NCI-H524 (cell line): Measurements from ENCODE around the gene SWSAP1.
A peak's percentile ranks its signal among the peaks of the same experiment; 100 is the strongest.
"Not testable (repeated sequence)": the region's sequence is repeated elsewhere in the genome, so short reads cannot be mapped to it uniquely, and the experiment has no call there.

Experiments
- DNase-seq, 2 experiments: peaks; one replicate each; lab custom pipeline; 2025; lab: John Stamatoyannopoulos, UW

The SWSAP1 gene

DNA sequence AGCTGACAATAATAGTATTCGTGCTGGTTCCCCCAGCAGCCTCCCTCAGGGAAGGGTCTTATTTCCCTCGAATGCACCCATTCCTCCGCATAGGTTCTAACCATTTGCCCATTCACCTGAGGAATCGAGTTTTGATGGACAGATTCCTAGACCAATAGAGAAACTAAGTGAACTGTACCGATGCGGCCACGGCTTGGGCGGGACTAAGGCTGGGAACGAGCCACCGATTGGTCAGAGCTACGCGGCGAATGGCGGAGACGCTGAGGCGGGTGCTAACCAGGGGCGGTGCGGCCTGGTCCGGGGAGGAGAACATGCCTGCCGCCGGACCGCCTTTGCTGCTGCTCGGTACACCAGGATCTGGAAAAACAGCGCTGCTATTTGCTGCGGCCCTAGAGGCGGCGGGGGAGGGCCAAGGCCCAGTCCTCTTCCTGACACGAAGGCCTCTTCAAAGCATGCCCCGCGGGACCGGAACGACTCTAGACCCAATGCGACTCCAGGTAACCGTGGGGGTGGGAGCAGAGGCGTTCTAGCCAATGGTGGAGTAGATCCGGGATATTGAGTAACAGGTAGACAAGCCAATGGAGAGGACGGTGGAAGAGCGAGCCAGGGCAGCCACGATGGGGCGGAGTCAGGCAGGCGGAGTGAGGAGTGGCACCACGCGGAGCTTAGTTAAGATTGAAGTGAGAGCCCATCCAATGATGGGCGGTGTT is at the start of gene SWSAP1:
TSS of gene SWSAP1 (plus strand) at position 234 of the 710 bp plus-strand sequence. CDS start at position 249, 15 bp downstream.
- peak; percentile 100 for DNase-seq

- no peak for DNase-seq
Measured at GRCh38 chr19:11324748-11325389, 49.6 kb upstream of the SWSAP1 start.

DNA sequence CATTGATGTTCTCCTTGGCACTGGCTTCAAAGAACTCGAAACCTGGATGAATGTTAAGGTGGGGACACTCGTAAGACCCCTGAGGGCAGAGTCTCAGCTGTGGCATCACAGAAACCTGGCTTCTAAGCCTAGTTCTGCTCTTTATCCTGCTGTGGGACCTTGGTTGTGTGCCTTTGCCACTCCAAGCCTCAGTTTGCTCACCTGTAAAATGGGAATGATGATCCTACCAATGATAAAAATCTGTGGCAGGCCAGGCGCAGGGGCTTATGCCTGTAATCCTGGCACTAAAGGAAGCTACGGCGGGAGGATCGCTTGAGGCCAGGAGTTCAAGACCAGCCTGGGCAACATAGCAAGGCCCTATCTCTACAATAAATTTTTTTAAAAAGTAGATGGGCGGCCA is 48.9 kb upstream of the SWSAP1 start:
- no peak for DNase-seq

DNA sequence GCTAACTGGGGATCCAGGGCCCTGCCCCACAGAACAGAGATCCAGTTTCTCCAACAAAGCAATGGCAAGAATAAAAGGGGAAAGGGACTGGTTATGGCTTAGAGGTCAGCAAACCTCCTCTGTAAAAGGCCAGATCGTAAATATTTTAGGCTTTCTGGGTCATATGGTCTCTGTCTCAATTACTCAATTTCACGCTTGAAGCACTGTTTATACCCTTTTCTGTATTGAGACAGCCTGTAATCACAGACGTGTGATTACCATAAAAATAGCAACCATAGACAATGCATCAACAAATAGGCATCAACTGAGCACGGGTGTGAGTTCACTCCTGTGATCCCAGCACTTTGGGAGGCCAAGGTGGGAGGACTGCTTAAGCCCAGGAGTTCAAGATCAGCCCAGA is 44.3 kb upstream of the SWSAP1 start:
- no peak for DNase-seq

DNA sequence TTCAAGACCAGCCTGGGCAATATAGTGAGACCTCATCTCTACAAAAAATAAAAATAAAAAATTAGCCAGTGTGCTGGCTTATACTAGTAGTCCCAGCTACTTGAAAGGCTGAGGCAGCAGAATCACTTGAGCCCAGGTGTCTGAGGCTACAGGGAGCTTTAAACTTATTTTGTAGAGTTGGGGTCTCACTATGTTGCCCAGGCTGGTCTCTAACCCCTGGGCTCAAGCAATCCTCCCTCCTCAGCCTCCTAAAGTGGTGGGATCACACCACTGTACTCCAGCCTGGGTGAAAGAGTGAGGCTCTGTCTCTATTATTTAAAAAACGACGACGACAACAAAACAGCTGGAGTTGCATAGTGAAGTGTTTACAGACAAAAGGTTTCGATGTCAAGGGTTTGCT is 43.0 kb upstream of the SWSAP1 start:
- no peak for DNase-seq

GRCh38 chr19:11332822-11333221 is 41.6 kb upstream of the SWSAP1 start:
- no peak for DNase-seq

GRCh38 chr19:11333838-11334237 is 40.6 kb upstream of the SWSAP1 start:
- not testable (repeated sequence) for DNase-seq

DNA sequence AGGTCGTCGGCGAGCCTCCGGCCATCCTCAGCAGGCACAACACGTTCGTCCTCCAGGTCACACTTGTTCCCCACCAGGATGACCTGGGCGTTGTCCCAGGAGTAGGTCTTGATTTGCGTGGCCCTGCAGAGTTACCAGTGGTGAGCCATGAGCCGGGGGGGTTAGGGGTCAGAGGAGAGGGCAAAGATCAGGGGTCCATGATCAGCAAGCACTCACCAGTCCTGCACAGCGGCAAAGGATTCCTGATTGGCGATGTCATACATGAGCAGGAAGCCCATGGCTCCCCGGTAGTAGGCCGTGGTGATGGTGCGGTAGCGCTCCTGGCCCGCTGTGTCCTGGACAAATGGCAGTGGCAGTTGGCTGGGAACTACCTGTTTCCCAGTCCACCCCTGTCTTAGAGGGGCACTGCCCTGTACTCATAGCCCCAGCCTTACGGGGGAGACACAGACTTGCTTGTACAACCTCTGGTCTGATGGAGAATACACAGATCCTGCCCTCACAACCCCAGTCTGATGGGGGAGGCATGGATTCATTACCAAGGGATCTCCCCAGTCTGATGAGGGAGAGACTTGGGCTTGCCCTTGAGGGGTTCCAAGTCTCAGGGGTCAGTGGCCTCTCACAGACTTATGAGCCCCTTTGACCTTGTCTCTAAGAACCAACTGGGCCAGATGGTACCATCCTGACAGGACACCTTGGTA is 38.9 kb upstream of the SWSAP1 start:
- no peak for DNase-seq

DNA sequence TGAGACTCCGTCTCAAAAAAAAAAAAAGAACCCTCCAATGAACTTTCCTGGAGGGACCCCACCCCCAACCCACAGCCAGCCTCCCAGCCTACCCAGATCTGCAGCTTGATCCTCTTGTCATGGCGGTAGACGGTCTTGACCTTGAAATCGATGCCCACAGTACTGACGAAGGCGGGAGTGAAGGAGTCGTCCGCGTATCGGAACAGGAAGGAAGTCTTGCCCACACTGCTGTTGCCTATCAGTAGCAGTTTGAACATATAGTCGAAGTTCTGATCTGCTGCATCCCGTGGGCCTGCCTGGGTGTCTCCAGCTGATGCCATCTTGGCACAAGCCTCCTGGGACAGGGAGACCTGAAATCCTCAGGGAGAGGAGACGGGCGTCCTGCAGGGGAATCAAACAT is 37.4 kb upstream of the SWSAP1 start:
- no peak for DNase-seq

DNA sequence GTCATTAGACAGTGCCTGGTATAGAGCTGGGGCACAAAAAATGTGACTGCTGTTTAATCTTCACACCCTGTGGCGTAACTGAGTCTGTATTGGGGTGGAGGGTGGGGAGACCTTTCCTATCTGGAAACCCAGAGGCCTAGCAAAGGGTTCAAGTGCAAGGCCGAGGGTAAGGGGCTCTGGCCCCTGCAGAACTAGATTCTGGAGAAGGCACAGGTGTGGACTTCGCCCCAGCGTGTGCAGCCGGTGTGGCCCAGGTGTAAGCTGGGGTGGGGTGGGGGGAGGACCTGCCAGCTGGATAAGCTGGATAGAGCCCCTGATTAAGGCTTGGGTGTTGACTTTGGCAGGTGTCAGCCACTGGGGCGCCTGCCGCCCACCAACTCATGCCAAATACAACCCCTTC is 36.3 kb upstream of the SWSAP1 start:
- no peak for DNase-seq

- DNase-seq = no peak
Measured at GRCh38 chr19:11338569-11339253, 35.8 kb upstream of the SWSAP1 start.

GRCh38 chr19:11339254-11340098 is 35.0 kb upstream of the SWSAP1 start, which contains the start of gene RAB3D:
Gene RAB3D, minus strand, starts transcription at chr19:11339657. Its CDS starts 2,258 bp downstream, at chr19:11337399.
- peak; percentile 73 to 87 for DNase-seq

DNA sequence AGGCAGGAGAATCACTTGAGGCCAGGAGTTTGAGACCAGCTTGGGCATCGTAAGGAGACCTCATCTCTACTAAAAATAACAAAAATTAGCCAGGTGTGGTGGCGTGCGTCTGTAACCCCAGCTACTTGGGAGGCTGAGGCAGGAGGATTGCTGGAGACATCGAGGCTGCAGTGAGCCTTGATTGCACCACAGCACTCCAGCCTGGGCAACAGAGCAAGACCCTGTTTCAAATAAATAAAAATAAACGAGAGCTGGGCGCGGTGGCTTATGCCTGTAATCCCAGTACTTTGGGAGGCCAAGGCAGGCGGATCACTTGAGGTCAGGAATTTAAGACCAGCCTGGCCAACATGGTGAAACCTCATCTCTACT is 34.4 kb upstream of the SWSAP1 start:
- DNase-seq = not testable (repeated sequence)

GRCh38 chr19:11342429-11342828 is 32.0 kb upstream of the SWSAP1 start:
- DNase-seq = no peak

DNA sequence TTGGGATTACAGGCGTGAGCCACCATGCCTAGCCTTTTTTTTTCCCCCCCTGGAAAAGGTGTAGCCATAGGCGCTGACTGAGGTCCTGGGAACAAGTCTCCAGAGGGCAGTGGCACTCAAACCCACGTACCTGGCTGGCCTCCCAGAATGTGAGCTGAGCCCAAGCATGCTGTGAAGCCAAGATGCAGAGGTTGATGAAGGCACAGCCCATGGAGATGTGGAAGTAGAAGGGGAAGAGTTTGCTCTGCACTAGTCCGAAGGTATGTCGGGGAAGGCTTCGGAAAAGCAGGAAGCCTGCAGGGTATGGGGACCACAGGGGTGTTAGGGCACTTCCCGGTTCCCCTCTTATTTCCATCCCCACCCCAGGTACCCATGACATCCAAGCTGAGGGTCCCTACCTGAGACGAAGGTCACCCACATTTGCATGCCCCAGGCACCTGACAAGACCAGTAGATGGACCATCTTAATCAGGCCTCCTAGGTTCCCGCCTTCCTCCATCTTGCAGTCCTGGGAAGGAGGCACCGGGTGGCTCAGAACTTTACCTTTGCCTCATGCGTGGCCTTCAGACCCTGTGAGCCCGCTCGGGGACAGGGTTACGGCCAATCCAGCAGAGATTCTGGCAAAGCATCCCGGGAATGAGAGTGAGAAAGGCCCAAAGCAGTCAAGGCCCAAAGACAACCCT is 29.2 kb upstream of the SWSAP1 start:
- DNase-seq = no peak

GRCh38 chr19:11346104-11346940 is 28.1 kb upstream of the SWSAP1 start, which contains the start of the genes CCDC159 and TMEM205:
Gene CCDC159, plus strand, starts transcription at chr19:11346519. Its CDS starts 88 bp downstream, at chr19:11346607.
Gene TMEM205, minus strand, starts transcription at chr19:11346268. Its CDS starts 649 bp downstream, at chr19:11345619.
- DNase-seq = peak; percentile 100

GRCh38 chr19:11347546-11348039 is 26.9 kb upstream of the SWSAP1 start:
- peak in 1 of 2 experiments; percentile 44 for DNase-seq

DNA sequence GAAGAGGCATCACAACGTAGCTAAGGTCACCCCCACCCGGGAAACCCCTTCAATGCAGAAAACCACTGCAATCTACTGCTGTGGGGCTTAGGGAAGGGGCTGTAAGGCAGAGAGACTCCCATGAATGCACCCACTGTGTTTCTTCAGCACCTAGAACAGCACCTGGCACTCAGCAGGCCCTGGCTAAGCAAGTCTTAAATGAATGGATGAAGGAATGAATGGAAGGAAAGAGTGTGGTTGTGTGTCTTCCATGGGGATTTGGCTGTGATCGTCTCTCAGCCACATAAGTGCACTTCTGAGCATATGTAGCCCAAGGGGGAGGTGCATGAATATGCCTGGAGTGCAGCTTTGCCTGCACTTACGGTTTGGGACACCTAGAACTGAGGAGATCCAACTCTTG is 25.3 kb upstream of the SWSAP1 start:
- no peak for DNase-seq

DNA sequence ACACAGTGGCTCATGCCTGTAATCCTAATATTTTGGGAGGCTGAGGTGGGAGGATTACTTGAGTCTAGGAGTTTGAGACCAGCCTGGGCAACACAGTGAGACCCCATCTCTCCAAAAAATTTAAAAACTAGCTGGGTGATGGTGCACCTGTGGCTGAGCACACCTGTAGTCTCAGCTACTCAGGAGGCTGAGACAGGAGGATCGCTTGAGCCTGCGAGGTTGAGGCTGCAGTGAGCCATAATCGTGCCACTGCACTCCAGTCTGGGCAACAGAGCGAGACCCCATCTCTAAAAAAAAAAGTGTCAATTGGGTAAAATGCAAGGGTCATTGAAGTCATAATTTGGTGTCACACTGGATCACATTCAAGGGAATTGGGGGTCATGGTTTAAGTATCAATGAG is 20.4 kb upstream of the SWSAP1 start:
- DNase-seq = not testable (repeated sequence)
